HUDEP-2 (cell line): ENCODE data around the gene NEGR1.
"Not testable (repeated sequence)": the region's sequence is repeated elsewhere in the genome, so short reads cannot be mapped to it uniquely, and the experiment has no call there.

ENCODE experiments used
- DNase-seq, 76 experiments: peaks; one replicate each; lab custom pipeline; 2025; ENCODE audit not compliant: unreplicated experiment in 76 of 76; lab: John Stamatoyannopoulos, UW

The NEGR1 gene

GRCh38 chr1:71964188-71964587 lies 318.2 kb downstream of the NEGR1 start:
- DNase-seq: no peak

GRCh38 chr1:71956613-71957285 lies 325.6 kb downstream of the NEGR1 start:
- DNase-seq: no peak

DNA sequence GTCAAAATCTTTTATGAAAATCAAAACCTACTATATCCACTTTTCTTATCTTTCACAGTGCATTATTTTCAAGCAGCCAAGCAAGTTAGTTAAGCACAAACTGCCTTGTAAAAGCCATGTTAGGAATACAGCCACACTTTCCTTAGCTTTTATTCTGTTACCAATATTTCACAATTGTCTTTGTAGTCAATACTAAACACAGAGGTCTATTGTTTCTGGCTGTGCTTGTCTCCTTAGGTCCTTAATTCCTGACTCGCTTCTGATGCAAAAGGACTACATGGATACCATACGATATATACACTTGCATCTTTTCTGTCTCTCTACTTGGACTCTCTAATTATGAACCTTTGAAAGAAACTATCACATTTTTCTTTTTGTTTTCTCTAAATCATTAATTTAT lies 331.8 kb downstream of the NEGR1 start:
- DNase-seq: no peak

- DNase-seq: no peak
Observed at GRCh38 chr1:71949681-71950080, 332.7 kb downstream of the NEGR1 start.

- DNase-seq: no peak
Observed at GRCh38 chr1:71948561-71948960, 333.8 kb downstream of the NEGR1 start.

- DNase-seq: no peak
Observed at GRCh38 chr1:71944006-71944405, 338.3 kb downstream of the NEGR1 start.

DNA sequence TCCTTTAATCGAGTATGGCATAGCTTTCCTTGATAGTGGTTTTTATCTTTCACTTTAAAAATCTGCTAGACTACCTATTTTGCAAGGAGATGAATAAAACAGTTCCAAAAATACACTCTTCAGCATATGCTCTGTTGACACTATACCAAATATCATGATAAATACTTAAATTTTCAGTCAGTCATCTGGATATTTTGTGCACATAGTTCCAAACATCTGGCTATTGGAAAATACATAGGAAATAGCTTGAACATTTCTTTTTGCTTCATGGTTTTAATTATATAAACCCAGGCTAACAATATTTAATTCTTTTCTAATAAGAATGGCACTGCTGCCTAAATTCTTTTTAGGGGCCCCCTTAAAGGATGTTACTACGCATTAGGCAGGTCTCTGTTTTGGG lies 342.1 kb downstream of the NEGR1 start:
- no peak for DNase-seq

DNA sequence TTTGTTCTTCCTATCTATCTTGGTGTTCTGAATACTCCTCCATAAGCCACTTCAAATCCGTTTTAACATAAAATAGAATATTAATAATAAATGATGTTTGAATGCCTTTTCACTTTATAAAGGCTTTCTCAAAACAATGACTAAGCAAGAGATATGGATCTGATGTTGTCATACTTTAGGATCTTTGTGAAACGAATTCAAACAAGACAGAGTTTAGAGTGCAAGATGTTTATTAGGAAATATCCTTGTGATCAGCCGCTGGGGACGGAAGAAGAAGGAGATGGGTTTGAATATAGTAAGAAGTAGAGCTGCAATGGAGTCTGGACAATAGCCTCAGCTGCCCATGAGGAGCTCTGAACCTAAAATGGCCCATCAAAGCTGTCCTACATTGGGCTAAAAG lies 351.8 kb downstream of the NEGR1 start:
- DNase-seq: no peak

GRCh38 chr1:71921935-71922559 lies 360.3 kb downstream of the NEGR1 start:
- peak in 1 of 76 experiments; percentile 4 for DNase-seq

GRCh38 chr1:71921204-71921603 lies 361.1 kb downstream of the NEGR1 start:
- DNase-seq: no peak

- DNase-seq: no peak
Observed at GRCh38 chr1:71920556-71920955, 361.8 kb downstream of the NEGR1 start.

GRCh38 chr1:71919811-71920509 lies 362.4 kb downstream of the NEGR1 start:
- no peak for DNase-seq

GRCh38 chr1:71918630-71919029 lies 363.7 kb downstream of the NEGR1 start:
- no peak for DNase-seq

DNA sequence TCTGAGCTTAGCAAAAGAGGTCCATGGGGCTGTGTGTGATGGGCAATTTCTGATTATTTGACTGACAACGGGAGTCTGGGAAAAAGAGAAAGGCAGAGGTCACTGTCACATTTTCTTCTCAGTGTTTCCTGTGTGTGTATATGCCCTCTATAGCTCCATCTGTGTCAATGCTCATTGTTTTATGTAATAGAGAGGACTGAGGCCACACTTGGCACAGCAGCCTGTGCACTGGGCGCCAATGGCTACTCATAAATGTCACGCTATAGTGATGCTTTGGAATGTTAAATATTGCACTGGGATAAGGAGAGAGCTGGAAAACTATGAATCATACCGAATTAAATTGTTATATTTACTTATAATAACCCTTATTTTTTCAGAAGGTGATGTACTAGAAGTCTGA lies 365.4 kb downstream of the NEGR1 start:
- no peak for DNase-seq

DNA sequence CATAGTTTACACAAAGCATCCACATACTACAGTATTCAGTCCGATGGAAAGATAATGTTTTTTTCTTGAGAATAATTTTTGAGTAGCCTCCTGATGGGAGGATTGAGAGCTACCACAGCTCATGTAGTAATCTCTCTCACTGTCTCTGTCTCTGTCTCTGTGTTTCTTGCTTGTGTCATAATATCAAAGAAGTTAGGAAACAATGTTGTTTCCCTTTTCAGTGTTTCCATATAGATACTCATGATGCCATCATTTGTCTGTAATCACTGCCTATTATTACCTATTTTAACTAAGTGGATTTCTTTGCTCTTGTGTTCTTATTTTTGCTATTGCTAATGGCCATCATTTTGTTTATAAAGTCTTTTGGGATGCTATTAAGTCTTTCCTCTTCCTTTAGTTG lies 367.7 kb downstream of the NEGR1 start:
- no peak for DNase-seq

GRCh38 chr1:71908871-71909390 lies 373.4 kb downstream of the NEGR1 start:
- no peak for DNase-seq

- DNase-seq: peak in 1 of 76 experiments; percentile 2
Observed at GRCh38 chr1:71908303-71908702, 374.0 kb downstream of the NEGR1 start.

DNA sequence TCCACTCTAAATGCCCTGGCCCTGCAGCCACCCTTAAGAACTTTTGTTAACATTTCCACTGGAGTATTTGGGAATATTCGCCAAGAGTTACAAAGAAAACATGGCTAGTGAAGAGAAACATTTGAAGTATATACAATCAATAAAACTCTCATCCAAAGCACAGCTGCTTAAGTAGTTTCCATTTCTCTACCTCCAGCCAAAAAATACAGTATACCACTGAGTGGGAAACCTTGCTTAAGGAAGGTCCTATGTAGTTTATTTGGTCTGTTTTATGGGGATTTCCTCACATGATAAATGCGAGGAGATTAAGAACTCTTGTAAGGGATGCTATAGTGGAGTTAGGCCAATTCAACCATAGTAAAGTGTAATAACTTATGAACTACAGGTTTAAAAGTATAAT lies 382.5 kb downstream of the NEGR1 start:
- no peak for DNase-seq

GRCh38 chr1:71888166-71888565 lies 394.2 kb downstream of the NEGR1 start:
- DNase-seq: not testable (repeated sequence)

- peak in 1 of 76 experiments; percentile 2 for DNase-seq
Observed at GRCh38 chr1:71885171-71885570, 397.2 kb downstream of the NEGR1 start.

- DNase-seq: no peak
Observed at GRCh38 chr1:71882637-71883036, 399.7 kb downstream of the NEGR1 start.

DNA sequence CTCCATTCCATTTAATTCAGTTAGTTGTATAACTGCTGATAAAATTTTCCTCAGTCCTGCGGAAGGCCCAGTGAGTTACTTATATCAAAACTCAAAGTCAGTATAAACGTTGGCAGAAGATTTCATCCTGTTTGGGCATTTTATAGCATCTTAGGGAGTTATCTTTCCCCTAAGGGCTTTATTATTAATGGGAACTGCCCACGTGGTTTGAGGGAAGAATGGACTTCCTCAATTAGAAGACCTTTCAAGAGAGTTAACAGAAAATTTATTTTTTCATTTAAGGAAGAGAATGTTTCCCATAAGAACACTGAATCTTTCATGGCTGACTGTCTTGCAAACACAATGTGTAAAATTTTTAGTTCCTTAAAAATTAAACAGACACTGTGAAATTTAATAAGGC lies 400.1 kb downstream of the NEGR1 start:
- peak in 1 of 76 experiments; percentile 17 for DNase-seq
